Skin of body (tissue), 2 donors: Measurements from ENCODE around the gene HHIPL1. TPM values are rescaled to one million over a fixed set of nuclear protein-coding genes. Genes with fewer than 3 reads are reported as not detected.

Experiments used
- DNase-seq: peaks from one replicate; lab custom pipeline; 2025; lab: John Stamatoyannopoulos, UW
- total RNA-seq: library from RNA; depleted of rRNA; stranded (reverse); fragments of >200 nt; gene quantifications from one replicate; pipeline ENCODE4 v1.2.3, GENCODE V29; 2014

HHIPL1 gene
- total RNA-seq, result 0.99 TPM

- DNase-seq, result no peak
Observed at GRCh38 chr14:99644723-99645544, at the start of gene HHIPL1. HHIPL1 (plus strand) TSS chr14:99645129; CDS start chr14:99645208, 79 bp downstream.

DNA sequence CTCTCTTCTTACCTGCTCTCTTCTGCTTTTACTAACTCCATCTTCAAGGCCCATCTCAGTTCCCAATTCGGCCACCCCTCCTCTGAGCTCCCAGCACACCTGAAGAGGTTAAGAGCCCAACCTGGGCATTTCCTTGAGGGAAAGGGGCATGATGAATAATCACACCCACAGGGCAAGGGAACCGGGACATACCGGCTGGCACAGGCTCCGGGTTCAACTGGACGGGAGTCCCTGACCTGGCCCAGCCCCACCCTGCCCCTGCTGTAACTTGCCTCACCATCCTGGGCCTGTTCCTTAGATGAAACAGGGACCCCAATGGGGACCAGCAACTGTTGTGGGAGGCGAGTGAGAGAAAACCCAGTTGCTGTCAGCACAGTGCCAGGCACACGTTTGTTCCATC, 49.4 kb upstream of the HHIPL1 start:
- DNase-seq, result no peak

- DNase-seq, result no peak
Observed at GRCh38 chr14:99596071-99596627, 48.8 kb upstream of the HHIPL1 start.

GRCh38 chr14:99596772-99597171, 48.2 kb upstream of the HHIPL1 start:
- no peak for DNase-seq

- no peak for DNase-seq
Observed at GRCh38 chr14:99597911-99598600, 46.9 kb upstream of the HHIPL1 start.

- no peak for DNase-seq
Observed at GRCh38 chr14:99598774-99599173, 46.2 kb upstream of the HHIPL1 start.

DNA sequence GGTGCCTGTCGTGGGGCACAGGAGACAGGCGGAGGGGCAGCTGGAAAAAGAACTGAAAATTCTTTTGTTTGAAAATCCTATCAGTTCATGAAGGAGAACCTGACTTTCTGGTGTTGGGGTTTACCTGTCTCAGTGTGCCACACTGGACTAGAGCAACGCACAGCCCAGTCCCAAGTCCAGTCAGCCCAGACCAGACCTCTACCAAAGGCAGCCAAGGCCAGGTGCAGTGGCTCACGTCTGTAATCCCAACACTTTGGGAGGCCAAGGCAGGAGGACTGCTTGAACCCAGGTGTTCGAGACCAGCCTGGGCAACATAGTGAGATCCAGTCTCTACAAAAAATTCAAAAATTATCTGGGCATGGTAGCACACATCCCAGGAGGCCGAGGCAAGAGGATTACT, 45.5 kb upstream of the HHIPL1 start:
- no peak for DNase-seq

DNA sequence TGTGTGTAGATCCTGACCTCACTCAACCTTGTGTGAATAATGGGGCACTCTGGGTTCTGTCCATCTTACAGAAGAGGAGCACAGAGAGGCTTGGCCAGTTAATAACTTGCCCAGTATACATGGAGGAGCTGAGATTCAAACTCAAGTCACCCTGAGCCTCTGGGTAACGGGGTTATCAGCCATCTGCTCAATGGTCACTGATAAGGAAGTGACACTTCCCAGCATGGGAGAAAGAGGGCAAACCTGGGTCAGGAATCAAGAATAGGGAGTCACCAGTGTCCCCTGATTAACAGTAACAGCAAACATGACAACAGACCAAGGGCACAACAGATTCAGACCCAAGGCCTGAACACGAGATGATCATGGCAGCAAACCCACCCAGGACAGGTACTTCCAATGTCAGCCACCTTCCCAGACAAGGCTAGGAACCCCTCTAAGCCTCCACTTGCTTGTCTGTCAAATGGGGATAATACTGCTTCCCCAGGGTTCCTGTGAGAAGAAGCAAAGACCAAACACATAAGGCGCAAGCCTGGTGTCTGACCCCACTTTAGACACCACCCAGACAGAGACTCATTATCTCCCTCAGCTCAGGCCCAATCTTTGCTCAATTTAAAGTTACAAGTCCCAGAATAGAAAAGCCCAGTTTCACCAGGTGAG, 44.6 kb upstream of the HHIPL1 start:
- DNase-seq, result no peak

DNA sequence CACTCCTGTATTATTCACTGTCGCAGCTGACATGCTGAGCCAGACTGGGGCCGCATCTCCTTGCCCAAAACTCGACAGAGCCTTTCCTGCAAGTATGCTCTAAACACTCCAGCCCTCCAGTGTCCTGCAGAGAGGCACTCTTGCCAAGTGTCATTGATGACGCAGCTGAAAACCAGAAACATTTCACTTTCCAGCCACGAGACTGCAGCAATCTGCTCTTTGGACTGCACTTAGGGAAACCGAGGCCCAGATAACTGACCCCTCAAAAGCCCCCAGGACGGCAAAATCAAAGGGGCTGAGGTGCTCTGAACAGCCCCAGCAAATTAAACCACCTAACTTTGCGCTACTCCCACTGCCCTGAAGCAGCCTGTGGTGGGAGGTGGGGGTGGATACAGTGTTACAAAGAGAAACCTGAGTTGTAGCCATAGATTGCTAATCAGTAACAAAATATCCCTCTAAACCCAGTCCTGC, 43.5 kb upstream of the HHIPL1 start:
- DNase-seq, result no peak

- DNase-seq, result no peak
Observed at GRCh38 chr14:99602054-99602787, 42.7 kb upstream of the HHIPL1 start.

- no peak for DNase-seq
Observed at GRCh38 chr14:99602788-99603415, 42.0 kb upstream of the HHIPL1 start.

DNA sequence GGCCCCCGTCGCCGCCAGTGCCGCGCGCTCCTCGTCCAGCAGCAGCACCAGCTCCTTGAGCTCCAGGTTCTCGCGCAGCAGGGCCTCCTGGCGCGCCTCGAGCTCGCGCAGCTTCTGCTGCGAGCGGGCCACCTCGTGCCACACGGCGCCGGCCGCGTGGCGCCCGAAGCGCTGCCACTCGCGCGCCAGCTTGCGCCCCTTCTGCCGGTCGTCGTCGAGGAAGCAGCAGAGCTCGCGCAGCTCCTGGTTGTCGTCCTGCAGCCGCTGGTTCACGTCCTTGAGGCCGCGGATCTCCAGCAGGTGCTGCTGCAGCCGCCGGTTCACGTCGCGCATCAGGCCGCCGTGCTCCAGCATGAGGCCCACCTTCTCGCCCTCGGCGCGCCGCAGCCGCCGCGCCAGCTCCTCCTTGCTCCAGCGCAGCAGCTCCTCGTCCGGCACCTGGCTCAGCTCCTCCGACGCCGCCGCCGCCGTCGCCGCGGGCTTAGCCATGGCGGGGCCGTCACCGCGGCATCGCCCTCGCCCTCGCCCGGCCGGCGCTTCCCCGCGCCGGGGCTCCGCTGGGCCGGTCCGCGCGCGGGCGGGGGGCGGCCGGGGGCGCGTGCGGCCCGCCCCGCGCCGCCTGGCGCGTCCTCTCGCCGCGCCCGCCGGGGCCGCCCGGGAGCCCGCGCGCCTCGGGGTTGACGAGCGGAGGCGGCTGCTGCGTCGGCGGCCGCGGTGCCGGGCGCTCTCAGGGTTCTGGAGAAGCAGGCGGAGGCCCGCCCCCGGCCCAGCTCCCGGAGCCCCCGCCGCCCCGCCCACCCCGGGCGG, 41.3 kb upstream of the HHIPL1 start, which contains the start of gene CCDC85C:
Gene CCDC85C, minus strand, starts transcription at position 737 of the 807 bp plus-strand sequence. Its CDS starts 248 bp downstream, at position 489.
- no peak for DNase-seq

DNA sequence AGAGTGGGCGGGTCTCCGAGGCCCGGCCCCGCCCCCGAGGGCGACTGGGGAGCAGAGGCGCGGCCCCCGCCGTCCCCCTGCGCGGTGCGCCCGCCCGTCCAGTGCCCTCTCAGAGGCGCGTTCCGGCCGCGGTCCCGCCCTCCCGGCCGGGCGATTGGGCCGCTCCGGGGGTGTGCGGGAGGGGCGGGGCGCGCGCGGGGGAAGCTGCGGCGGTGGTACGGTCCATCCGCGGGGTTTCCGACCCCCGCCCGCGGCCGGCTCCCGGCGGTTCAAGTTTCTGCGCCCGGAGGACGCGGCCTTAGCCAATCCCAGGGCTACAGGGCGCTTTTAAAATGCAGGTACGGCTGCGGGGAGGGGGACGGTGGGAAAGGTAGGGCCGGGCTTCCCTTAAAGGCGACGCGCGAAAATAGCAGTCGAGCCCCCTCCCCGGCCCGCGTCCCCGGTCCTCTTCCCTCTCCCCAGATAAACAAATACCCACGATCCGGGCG, 40.6 kb upstream of the HHIPL1 start:
- peak; percentile 92 for DNase-seq

GRCh38 chr14:99604766-99605298, 40.1 kb upstream of the HHIPL1 start:
- no peak for DNase-seq

DNA sequence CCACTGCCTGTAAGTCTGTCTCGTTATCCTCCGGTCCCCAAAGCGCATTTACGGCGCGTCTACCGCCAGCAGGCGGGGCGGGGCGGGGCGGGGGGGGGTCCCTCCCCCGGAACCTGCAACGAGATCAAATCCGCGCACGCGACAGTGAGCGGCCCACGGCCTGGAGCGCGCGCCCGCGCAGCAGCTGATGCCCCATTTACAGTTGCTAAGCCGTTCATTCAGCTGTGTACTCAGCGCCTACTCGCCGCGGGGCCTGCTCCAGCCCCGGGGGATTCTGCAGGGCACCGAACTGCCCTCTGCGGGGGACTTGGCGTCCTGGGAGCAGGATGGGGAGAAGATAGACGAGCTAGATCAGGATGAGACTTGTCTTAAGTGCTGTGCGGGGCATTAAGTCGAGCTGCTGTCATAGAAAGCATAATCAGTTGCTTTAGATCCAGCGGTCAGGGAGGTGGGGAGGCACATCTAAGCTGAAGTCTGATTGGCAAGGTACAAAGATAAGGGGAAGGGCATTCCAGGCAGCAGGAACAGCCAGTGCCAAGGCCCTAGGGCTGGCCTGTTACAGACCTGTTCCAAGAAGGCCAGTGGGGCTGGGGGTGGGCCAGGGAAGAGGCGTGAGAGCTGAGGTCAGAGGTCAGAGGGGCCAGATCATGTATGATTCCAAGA, 39.5 kb upstream of the HHIPL1 start:
- DNase-seq, result no peak

GRCh38 chr14:99606359-99606758, 38.6 kb upstream of the HHIPL1 start:
- no peak for DNase-seq

DNA sequence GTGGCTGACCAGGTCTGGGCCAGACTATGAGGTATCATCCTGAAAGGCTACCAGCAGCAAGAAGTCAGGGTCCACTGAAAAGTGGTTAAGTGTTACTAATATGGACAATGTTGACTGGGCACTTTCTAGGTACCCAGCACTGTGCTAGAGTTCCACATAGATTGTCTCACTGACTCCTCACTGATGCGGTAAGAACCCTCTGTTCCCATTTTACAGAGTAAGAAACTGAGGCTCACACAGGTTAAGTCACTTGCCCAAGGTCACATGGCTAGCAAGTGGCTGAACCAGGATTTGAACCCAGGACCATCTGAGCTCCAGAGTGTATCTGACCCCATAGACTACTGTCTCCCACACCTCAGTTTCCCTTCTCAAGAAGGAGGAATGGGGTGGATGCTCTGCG, 36.3 kb upstream of the HHIPL1 start:
- DNase-seq, result no peak
